HG03139 (cell line): ENCODE data around the gene LRTM2.

Source experiments
- ATAC-seq: cut with Tn5 transposase; IDR thresholded peaks from one replicate; pipeline ENCODE4 v1.9.1; 2021; ENCODE audit not compliant: unreplicated experiment

LRTM2 gene

GRCh38 chr12:1842183-1842904, 22.0 kb downstream of the LRTM2 start:
- ATAC-seq = no peak

DNA sequence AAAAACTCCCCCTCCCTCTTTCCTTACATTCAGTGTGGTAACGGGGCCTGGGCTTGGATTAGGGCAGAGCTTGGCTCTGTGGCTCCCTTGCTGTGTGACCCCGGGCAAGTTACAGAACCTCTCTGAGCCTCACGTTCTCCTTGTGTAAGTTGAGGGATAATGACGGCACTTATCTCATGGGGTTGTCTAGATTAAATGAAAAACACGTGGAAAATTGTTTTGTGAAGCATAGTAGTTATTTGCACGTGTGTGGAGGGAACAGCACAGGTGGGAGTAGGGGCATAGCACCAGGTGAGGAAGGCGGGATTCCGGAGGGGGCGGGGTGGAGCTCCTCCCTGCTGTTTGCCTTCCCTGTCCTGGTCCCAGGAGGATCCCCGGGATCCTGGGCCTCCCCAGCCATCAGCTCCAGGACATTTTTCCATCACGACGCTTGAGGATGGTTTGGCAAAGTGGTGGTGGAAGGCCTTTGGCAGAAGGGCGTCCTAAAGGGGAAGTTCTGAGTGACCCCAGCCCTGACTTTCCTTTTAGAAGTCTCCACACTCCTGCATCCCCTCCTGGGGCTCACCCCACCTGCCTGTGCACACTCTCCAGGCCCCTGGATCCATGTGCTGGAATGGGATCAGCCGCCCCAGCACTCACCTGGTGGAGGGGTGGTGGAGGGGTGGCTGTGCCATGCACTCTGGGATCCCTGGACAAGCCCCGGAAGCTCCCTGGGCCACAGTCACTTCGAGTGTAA, 22.7 kb downstream of the LRTM2 start:
- no peak for ATAC-seq

DNA sequence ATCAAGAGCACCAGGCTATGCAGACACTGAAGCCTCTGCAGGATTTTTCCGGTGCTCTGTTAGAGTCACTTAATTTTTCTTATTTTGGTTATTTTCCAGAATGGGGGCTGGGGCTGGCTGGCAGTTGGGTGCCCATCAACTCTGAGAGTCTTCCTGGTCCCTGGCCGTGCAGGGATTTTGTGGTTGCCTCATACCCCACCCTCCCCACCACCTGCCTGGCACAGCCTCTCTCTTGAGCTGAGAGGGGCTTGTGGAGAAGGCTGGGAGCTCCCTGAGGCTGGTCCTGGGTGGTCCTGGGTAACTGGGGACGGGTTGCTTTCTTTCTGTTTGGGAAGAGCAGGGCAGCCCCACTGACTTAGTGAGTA, 23.3 kb downstream of the LRTM2 start:
- no peak for ATAC-seq

- no peak for ATAC-seq
Observed at GRCh38 chr12:1844223-1844622, 23.9 kb downstream of the LRTM2 start.

- ATAC-seq = no peak
Observed at GRCh38 chr12:1844661-1845409, 24.5 kb downstream of the LRTM2 start.

GRCh38 chr12:1845427-1845826, 25.1 kb downstream of the LRTM2 start:
- ATAC-seq = no peak

- no peak for ATAC-seq
Observed at GRCh38 chr12:1845886-1846285, 25.5 kb downstream of the LRTM2 start.

DNA sequence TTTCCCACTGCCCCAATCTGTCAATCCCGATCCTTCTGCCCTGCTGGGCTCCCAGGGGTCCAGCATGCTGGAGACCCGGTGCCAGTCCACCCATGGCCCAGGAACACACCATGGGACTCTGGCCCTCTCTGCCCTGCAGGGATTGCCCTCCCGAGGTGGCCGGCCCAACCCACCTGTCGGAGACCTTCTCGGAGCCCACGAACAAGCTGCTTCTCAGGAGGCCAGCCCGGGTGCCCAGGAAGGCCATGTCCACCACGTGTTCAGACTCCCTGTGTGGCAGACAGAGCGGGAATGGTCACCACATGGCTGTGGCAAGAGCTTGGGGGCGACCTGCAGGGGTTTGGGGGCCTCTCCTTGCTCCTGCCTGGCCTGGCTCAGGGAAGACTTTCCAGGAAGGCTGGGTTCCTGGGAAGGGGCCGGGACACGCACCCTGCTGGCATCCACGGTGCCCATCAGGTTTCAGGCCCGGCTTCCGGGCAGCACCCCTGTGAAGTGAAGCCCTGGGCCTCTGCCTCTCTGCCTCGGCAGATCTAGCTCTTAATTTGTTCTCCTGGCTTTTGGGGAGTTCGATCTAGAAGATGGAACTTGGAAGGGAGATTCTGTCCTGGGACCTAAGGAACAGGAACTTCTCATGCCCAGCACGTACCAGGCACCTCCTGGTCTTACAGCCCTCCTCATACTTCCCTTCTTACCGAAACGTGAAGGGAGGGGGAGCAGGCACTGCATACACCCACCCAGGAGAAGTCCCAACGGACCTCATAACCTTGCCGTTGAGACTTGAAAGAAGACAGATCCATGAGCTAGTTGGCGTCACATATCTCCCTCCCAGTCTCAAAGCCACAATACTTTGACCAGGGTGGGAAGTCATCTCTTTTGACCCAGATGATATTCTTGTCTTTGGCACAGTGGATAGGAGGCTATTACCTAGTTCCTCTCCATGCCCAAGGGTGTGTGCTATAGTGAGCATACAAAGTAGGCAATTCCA, 26.3 kb downstream of the LRTM2 start:
- ATAC-seq = no peak

DNA sequence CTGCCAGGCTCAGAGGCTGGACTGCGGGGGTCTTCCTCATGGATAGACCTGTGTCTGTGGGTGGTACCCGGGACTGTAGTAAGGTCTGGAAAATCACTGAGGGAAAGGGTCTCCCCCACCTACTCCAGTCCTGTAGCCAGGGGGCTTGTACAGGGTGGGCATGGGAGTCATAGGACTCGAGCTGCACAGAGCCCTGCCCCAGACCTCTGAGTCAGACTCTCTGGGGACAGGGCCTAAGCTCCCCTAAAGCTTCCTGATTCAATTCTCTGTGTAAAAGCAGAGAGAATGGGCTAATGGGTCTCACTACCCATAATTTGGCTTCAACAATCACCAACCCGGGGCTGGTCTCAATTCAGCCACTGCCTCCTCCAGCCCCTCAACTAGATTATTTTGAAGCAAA, 27.0 kb downstream of the LRTM2 start:
- no peak for ATAC-seq

DNA sequence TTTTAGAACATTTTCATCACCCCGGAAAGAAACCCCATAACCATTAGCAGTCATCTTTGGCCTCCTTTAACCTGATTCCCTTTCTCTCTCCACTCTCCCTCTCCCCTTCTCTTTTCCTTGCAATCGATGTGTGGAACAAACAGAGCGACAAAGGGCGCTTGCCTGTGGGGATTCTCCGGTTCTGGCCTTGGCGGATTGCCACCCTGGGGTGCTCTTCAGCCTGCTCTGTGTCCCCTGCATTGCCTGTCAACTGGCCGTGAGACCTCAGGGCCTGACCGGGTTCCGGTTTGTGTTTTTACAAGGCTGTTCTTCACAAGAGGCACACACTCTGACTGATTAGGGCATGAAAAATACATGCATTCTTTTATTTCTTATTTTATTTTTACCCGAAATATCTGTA, 27.8 kb downstream of the LRTM2 start:
- no peak for ATAC-seq

DNA sequence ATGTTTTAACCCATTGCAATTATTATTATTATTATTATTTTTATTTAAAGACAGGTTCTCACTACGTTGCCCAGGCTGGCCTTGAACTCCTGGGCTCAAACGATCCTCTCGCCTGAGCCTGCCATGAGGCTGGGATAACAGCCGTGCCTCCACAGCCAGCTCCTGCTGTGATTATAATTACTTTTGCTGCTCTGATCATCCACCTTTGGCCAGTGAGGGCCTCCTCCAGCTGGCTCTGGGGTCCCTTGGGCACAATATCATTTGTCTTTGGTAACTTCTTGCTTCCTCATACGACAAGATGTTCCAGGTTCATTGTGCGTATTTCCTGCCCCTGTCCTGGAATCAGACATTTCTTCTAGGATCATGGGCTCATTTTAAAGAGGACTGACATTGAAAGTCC, 28.4 kb downstream of the LRTM2 start:
- no peak for ATAC-seq

GRCh38 chr12:1851151-1851701, 30.9 kb downstream of the LRTM2 start:
- ATAC-seq = no peak

GRCh38 chr12:1852076-1852475, 31.7 kb downstream of the LRTM2 start:
- ATAC-seq = no peak

- no peak for ATAC-seq
Observed at GRCh38 chr12:1853716-1854115, 33.4 kb downstream of the LRTM2 start.

- ATAC-seq = no peak
Observed at GRCh38 chr12:1855241-1855640, 34.9 kb downstream of the LRTM2 start.

DNA sequence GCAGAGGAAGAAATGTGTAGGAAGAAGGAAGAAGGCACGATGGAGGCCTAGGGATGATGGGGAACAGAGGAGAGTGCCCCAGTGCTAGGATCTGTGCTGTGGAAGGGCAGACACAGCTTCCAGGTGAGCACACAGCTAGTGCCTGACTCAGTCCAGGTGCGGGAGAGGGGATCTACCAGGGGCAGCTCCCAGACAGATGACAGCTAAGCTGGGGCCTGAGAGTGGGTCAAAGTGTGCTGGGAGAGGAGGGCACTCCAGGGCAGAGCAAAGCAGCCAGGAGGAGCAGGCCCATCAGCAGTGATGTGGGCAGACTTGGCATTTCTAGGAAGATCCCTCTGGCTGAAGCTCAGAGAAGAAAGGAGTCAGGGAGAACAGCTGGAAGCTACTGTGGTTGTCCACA, 36.7 kb downstream of the LRTM2 start:
- no peak for ATAC-seq

DNA sequence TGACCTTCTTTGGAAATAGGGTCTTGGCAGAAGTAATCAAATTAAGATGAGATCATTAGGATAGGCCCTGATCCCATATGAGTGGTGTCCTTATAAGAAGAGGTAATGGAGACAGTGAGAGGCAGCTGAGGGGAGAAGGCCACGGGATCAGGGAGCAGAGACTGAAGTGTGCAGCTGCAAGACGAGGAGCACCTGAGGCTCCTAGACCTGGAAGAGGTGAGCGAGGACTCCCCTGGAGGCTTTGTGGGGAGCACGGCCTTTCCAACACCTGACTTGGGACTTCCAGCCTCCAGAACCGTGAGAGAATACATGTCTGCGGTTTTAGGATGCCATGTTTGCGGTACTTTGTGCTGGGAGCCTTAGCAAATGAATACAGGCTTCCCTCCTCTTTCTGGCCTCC, 37.5 kb downstream of the LRTM2 start:
- no peak for ATAC-seq

DNA sequence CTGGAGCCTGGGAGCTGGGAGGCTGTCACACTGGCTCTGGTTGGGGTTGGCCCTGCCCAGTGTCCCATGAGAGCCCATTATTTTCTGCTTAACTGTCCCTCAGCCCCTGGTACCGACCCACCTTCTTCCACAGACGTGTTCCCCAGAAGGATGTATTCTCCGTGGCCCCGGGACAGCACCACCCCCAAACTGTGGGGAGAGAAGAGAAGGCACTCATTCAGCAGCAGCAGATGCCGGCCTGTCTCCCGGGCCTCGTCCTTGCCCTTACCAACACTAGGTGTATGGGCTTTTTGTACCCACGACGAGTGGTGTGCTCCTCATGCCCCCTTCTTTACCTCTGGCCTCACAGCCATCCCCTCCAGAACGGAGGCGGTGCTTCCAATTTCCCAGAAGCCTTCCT, 38.1 kb downstream of the LRTM2 start:
- ATAC-seq = no peak

DNA sequence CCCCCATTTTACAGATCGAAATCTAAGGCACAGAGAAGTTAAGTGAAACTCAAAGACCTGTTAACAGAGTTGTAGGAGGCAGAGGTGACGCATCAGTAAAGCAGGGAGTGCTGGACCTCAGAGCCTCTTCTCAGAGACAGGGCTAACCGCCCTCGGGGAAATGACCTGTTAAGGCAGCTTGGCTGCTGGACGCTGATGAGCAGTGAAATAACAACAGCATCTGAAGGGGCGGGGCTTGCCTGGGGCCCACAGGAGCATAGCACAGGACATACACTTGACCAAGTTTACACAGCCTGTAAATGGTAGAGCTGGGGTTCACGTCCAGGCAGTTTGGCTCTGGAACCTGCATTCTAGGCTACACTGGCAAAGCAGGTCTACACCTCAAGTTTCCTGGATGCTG, 39.3 kb downstream of the LRTM2 start:
- no peak for ATAC-seq

- ATAC-seq = no peak
Observed at GRCh38 chr12:1862973-1863372, 42.6 kb downstream of the LRTM2 start.

DNA sequence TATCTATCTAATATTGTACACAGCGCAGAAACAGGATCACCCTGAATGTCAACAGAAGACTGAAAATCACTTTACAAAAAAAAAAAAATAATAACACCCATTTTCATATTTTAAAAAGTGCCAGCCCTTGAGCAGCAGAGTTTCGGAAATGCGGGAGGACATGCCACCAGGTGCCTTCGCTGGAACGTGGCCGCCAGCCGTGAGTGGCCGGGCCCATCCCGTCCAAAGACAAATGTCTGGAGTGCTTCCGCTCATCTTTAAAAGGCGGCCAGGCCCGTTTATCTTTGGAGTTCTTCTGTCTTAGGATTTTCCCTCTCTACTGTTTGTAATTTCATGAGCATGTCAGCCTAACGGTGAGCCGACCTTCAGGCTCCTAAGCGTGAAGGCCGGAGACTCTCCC, 43.5 kb downstream of the LRTM2 start:
- no peak for ATAC-seq
